Fibroblast of skin of scalp (primary cell): ENCODE data around the gene KBTBD8.

Experiments
- DNase-seq: peaks from one replicate; pipeline ENCODE4 v3.0.0-alpha.2; 2013

The KBTBD8 gene

GRCh38 chr3:66997560-66998112 lies 471 bp upstream of the KBTBD8 start:
- DNase-seq = no peak

DNA sequence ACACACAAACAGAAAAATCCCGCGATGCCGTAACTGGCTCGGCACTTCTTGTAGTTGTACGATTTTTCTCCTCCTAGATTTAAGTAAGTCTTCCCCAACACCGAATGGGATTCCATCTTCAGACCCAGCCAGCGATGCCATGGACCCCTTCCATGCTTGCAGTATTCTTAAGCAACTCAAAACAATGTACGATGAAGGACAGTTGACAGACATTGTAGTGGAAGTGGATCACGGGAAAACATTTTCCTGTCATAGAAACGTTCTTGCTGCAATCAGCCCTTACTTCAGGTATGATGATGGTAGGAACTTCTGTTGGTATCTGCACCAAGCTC lies 763 bp downstream of the KBTBD8 start:
- DNase-seq = no peak

DNA sequence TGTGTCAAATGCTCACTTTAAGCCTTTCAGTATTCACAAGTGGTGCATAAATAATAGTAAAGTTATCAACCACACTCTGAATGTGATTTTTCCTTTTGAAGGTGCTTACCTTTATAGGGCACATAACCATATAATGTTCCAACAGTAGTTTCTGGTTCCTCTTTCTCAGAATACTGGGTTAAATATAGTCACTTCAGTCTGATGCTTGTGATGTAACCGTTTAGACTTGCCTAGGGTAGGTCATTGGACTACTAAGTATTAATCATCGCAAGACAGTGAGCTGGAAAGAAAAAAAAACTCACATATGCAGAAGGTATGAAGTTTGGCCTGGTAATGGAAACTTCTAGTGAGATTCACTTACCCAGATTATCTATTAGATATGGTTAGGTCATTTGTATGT lies 1.9 kb downstream of the KBTBD8 start:
- DNase-seq = peak; percentile 16

GRCh38 chr3:67001086-67001861 lies 3.2 kb downstream of the KBTBD8 start:
- DNase-seq = no peak

- no peak for DNase-seq
These were observed 7.9 kb downstream of the KBTBD8 start for GRCh38 chr3:67005974-67006373.

- DNase-seq = no peak
These were observed 8.4 kb downstream of the KBTBD8 start for GRCh38 chr3:67006460-67006859.

GRCh38 chr3:67008388-67008787 lies 10.3 kb downstream of the KBTBD8 start:
- DNase-seq = no peak

DNA sequence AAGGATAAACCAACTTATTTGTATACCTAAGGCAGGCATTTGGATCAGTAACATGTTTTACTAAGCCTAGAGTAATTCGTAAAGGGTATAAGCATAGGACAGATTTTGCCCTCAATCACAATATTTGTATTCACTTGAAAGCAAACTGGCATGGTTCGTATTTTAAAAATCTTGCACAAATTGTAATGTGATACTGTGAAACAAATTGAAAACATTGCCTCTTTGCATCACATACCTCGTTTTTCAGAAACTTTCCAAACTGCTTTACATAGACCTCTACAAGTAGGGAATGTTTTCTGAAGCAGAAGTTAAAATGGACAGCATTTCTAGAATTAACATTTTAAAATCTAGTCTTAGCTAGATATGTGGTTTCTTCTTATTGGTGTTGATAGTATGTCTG lies 11.6 kb downstream of the KBTBD8 start:
- no peak for DNase-seq

DNA sequence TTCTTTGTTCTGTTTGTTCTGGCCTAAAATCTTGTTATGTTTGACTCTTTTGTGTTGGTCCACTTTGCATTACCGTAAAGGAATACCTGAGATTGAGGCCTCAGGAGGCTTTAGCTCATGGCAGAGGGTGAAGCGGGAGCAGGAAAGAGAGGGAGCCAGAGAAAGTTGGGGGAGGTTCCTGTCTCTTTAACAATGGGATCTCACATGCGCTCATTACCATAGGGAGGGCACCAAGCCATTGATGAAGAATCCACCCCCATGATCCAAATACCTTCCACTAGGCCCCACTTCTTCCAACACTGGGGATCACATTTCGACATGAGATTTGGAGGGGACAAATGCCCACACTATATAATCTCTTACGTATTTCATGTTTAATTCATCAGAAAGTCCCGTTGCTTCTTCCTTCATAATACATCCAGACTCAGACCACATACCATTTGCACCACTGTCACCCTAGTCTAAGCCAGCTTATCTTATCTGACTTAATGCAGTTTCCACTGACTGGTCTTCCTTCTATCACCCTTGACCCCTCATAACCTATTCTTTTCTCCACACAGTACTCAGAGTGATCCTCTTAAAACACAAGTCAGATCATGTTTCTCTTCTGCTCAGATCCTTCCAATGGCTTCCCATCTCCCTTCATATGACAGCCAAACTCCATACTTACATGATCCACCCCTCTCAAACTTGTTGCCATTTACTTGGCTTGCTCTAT lies 13.5 kb downstream of the KBTBD8 start:
- no peak for DNase-seq

- no peak for DNase-seq
These were observed 14.5 kb downstream of the KBTBD8 start for GRCh38 chr3:67012564-67012963.

DNA sequence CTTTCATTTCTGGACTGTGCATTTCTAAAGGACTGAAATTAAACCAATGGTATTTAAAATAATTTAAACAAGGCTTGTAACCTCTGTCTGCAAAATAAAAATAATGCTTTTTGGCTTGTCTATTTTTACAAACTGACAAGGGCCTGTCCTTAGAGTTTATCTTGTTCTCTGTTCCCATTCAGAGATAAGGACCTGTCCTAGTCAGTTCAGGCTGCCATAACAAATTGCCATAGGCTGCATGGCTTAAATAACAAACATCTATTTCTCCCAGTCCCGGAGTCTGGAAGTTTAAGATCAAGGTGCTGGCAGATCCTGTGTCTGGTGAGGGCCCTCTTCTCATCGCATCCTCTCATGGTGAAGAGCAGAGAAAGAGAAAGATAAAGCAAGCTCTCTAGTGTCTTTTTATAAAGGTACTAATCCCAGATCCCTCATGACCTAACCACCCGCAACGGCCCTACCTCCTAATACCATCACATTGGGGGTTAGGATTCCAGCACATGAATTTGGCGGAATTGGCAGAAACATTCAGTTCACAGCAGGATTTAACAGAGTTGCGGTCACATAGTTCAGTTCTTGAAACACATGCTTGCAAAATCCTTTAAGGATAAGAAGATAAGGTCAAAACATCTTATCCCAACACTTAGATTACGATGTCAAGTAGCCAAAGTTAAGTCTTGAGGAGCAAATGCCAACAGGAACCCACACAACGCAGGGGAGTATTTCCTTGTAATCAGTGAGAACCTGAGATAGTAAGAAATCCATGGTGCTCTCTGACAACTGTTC lies 17.8 kb downstream of the KBTBD8 start:
- no peak for DNase-seq

- no peak for DNase-seq
These were observed 18.5 kb downstream of the KBTBD8 start for GRCh38 chr3:67016522-67017080.

DNA sequence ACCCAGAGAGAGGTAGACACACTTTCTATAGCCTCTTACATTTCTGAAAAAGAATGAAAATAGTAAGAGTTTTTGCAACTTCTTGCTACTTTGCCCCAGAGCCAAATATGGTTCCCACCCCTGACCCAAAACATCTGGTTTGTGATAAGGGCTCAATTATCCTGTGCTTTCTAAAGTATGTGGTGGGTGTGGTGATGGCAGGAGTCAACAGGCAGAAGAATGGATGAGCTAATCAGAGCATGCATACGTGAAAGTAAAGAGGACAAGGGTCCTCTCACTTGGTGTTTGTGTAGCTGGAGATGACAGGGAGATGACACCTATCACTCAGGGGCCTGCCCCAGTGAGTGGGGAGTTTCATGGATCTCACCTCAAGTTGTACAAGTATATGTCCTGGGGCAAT lies 19.1 kb downstream of the KBTBD8 start:
- peak; percentile 1 for DNase-seq

GRCh38 chr3:67018105-67018788 lies 20.1 kb downstream of the KBTBD8 start:
- peak; percentile 2 for DNase-seq

GRCh38 chr3:67018789-67019526 lies 20.9 kb downstream of the KBTBD8 start:
- DNase-seq = no peak

DNA sequence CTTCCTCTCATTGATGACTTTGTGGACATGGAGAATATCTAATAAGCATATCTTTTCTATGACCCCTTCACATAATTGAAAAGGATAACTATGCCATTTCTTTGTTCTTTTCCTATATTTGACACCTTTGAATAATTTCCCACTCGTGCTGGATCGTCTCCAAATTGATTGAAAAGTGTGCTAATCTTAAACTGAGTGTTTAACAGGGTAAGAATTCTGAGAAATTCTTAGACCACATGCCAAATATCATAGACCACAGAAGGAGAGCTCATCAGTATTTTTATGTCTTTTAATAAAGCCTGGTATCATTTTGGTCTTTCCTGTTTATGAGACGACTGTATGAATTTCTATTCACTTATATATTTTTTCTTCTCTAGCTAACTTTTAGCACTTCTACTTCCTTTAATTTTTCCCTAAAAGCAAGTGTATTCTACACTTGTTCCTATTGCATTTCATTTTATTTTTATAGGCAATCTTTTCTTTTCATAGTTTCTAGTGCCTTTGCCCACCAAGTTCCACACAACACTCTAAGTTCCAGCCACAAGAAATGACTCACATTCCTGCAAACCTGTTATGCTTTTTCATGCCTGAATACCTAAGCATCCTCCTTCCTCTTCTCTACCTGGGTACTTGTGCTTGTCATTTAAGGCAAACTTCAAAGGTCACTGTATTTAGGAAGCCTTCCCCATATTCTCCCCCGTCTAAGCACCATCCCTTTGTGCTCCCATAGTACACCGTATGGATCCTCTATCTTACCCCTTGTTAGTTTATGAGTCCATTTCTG lies 30.1 kb downstream of the KBTBD8 start:
- DNase-seq = no peak

- DNase-seq = no peak
These were observed 33.0 kb downstream of the KBTBD8 start for GRCh38 chr3:67030785-67031740.

- no peak for DNase-seq
These were observed 33.9 kb downstream of the KBTBD8 start for GRCh38 chr3:67031986-67032385.

GRCh38 chr3:67033079-67033478 lies 35.0 kb downstream of the KBTBD8 start:
- no peak for DNase-seq
